ENCODE results near the gene NMT1.

NMT1 gene

GRCh38 chr17:45106582-45106981, 45.5 kb downstream of the NMT1 start:
- DNase-seq = no peak

GRCh38 chr17:45107293-45108010, 46.3 kb downstream of the NMT1 start:
- no peak for DNase-seq

GRCh38 chr17:45108051-45108450, 46.9 kb downstream of the NMT1 start:
- no peak for DNase-seq

- no peak for DNase-seq
These were observed 47.7 kb downstream of the NMT1 start for GRCh38 chr17:45108595-45109521.

- DNase-seq = no peak
These were observed 49.8 kb downstream of the NMT1 start for GRCh38 chr17:45110676-45111611.

GRCh38 chr17:45111850-45112249, 50.7 kb downstream of the NMT1 start:
- DNase-seq = no peak

GRCh38 chr17:45112559-45113423, 51.7 kb downstream of the NMT1 start:
- no peak for DNase-seq

GRCh38 chr17:45113424-45113754, 52.3 kb downstream of the NMT1 start:
- no peak for DNase-seq

GRCh38 chr17:45114117-45114932, 53.2 kb downstream of the NMT1 start:
- DNase-seq = no peak

- no peak for DNase-seq
These were observed 54.0 kb downstream of the NMT1 start for GRCh38 chr17:45115015-45115625.

GRCh38 chr17:45115871-45116270, 54.8 kb downstream of the NMT1 start:
- DNase-seq = no peak

- no peak for DNase-seq
These were observed 55.4 kb downstream of the NMT1 start for GRCh38 chr17:45116434-45117016.

GRCh38 chr17:45117334-45117733, 56.2 kb downstream of the NMT1 start:
- DNase-seq = no peak

GRCh38 chr17:45117848-45118646, 56.9 kb downstream of the NMT1 start:
- DNase-seq = no peak

- DNase-seq = no peak
These were observed 57.6 kb downstream of the NMT1 start for GRCh38 chr17:45118691-45119090.

GRCh38 chr17:45119964-45120363, 58.8 kb downstream of the NMT1 start:
- no peak for DNase-seq

GRCh38 chr17:45120558-45120957, 59.4 kb downstream of the NMT1 start:
- no peak for DNase-seq

- no peak for DNase-seq
These were observed 59.9 kb downstream of the NMT1 start for GRCh38 chr17:45121055-45121454.

- no peak for DNase-seq
These were observed 62.1 kb downstream of the NMT1 start for GRCh38 chr17:45123076-45123770.
